Stimulated activated CD4-positive, alpha-beta T cell treated with anti-CD3 and anti-CD28 coated beads, Interleukin-15, amount 100 ng/mL, for 48 hours (primary cell): Measurements from ENCODE around the gene KIAA1614.
"Not testable (repeated sequence)": the region's sequence is repeated elsewhere in the genome, so short reads cannot be mapped to it uniquely, and the experiment has no call there.

Experiments used
- DNase-seq, 2 donors: peaks; one replicate each; pipeline ENCODE4 v3.0.0-alpha.2; 2020; ENCODE audit warnings: low read depth in 2 of 2

The KIAA1614 gene

DNA sequence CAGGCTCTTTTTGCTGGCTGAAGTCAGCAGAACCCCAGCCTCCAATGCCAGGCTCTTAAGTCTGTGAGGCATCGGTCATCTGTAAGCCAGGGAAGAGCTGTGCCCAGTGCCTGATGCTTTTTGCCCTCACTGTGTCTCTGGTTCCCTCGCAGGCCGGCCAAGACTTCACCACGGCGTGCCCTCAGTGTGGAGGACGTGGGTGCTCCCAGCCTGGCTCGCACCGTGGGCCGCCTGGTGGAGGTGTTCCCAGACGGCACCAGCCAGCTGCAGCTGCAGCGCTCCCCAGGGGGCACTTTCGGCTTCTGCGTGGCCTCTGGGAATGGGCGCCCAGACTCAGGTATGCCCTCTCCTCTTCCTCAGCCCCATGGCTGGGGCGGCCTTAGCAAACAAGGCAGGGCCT lies 32.5 kb downstream of the KIAA1614 start:
- no peak for DNase-seq

DNA sequence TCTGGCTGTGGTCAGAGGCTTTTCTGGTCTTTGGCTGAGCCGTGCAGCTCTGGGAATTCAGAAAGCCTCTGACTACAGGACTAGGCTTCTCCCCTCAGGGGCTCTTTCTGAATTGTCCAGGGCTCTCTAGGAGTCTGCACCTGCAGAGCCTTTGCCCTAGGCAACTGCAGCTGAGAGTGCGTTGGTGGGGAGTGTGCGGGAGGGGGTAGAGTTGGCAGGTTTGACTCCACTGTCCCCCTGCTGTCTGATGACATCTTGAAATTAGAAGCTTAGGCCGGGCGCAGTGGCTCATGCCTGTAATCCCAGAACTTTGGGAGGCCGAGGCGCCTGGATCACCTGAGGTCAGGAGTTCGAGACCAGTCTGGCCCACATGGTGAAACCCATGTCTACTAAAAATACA lies 32.9 kb downstream of the KIAA1614 start:
- DNase-seq = no peak

DNA sequence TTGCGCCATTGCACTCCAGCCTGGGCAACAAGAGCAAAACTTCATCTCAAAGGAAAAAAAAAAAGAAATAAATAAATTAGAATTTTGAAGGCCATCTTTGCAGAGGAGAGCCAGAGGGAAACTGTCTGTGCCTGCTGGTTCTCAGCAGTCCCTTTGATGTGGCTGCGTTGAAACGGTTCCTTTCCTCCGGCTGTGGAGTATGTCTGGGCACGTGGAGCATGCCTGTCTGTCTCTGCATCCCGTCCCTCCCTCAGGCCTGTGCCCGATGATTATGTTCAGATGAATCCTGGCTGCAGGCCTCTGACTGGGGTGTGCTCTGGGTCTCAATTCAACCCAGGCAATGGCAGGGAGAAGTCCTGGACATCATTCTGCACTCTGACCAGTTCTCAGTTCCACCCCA lies 33.4 kb downstream of the KIAA1614 start:
- no peak for DNase-seq

DNA sequence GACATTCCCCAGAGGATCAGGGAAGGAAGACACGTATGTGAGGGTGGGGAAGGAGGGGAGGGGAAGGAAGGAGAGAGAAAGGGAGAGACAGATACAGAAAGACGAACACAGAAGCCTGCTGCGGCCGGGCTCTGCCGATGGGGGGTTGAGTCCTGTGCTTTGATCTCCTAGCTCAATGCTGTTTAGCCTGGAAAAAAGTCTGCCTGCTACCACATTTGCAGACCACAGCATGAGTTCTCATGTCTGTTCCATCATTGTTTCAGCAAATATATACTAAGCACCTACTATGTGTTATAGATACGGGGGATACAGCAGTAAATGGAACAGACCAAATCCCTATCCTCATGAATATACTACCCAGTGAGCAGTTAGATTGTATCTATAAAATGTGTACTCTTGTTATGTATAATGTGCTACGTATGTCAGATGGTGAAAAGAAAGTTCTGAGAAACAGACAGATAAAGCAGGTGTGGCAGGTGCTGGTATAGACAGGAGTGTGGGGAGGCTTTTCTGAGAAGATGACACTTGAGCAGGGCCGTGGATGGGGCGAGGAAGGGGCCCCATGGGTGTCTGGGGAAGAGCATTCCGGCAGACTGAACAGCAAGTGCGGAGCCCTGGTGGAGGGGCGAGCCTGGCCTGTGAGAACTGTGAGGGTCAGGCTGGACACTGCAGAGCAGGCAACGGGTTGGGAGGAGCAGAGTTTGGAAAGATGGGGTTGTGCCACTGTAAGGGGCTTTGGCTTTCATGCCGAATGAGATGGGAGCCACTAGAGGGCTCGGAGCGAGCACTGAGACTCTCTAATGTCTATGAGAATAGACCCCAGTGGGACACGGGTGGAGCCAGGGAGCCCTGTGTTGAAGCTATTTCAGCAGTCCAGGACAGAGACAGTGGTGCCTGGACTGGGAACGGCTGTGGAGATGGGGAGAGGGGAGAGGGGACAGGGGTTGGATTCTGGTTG lies 34.1 kb downstream of the KIAA1614 start:
- DNase-seq = no peak

DNA sequence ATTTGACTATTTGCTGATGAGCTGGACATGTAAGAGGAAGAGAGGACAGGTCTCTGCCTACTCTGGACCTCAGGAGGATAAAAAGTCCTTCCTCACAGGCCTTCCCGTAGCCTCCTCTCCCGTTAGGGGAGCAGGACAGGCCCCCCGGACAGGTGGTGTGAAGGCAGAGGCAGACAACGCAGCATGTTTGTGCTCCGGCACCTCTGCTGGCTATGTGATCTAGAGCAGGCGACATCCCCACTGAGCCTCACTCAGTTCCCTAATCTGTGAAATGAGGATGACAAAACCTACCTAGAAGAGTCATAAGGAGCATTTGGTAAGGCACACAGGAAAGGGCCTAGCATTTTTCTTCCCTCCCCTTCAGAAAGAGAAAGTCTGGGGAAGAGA lies 34.8 kb downstream of the KIAA1614 start:
- no peak for DNase-seq

DNA sequence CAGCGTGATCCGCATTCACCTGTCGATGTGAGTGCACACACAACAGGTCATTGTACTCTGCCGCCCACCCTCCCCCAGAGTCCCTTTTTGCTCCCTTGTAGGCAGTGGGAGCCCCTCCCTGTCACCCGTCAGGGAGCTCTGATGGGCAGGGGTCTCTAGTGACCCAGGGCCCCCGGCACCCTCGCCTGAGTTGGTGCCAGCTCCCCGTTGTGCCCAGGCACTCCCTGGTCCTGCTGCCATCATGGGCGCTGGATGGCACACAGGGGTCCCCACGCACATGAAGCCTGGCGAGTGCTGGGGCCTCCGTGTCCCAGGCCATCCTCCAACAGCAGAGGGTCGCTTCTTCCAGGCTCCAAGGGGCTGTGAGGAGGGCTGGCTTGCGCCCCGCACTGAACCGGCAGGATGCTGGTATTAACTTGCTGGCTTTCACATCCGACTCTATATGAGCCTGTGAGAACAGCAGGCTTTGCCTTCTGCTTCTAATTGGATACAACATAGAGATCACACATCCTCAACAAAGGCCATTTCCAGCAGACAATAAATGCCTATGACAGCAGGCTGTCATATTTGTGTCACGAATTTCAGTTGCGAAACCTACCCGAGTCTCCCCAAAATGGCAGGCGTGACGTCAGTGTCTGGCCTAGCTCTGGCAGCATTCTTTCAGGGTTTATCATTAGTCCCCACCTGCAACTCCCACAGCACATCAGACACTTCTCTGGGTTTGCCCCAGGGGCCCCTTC lies 35.4 kb downstream of the KIAA1614 start:
- no peak for DNase-seq

DNA sequence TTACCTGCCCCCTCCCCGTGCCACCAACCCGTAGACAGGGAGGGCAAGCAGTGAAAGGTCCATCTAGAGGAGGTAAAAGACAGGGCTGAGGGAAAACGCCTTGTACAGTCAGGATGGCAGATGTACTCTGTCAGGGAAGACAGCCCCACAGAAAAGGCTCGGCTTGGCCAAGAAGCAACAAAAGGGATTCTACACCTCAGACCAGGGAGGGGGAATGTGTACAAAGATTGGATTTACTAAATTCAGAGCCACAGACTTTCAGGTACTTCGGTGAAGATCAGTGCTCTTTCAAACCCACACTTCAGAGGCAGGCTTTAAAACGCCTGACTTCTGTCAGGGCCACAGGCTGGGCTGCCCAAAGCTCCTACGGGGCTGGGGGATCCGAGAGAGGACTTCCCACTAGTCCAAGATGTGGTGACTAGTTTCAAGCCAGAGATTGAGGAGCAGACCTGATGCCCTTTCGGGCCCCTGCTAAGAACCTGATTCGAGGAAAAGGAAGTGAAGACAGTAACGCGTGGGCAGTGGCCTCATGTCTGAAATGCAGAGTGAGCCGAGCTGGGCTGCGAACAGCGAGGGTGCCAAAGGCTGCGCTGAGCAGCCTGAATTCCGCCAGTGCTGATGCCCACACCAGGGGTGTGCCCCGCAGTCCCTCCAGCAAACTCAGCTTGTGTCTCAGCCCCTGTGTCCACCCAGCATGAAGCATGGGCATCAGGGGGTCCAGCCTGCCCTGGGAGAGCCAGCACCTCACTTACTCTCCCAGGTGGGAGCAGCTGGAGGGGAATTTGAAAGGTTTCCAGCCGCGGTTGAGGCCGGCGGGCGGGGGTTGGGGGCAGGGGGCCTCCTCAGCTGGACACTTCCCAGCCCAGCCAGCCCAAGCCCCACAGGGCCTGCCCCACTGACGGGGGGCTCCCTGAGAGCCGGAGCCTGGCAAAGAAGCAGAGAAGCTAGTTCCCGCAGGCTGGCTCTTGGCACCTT lies 36.2 kb downstream of the KIAA1614 start:
- DNase-seq = no peak

DNA sequence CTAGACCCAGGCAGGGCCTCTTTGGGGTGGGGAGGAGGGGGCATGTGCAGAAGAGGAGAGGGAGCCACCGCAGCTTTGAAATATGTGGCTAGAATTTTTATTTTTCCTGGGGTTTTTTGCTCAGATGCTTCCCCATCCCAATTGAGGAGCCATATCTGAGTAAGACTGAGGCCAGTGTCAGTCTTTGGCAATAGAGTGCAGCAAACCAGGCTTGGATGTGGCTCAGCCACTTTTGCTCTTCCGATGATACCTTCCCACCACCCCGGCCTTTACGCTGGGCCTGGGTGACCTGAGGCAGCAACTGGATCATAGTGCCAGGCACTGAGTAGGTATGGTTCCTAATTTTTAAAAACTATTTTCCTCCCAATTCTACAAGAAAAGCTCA lies 36.9 kb downstream of the KIAA1614 start:
- no peak for DNase-seq

DNA sequence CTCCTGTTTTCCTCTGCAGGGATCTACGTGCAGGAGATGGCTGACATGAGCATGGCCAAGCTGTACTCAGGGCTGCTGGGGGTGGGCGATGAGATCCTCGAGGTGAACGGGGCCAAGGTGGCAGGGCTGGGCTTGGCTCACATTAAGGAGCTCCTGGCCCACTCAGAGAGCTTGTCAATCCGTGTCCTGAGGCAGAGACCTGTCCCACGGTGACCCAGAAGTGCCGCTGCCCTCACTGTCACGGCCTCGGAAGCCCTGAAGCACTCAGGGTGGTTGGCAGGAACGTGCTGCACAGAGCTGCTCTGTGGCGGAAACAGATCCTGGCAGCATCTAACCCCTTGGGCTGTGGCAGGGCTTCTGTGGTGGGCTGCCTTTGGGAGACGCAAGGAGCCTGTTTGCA lies 37.6 kb downstream of the KIAA1614 start:
- no peak for DNase-seq

DNA sequence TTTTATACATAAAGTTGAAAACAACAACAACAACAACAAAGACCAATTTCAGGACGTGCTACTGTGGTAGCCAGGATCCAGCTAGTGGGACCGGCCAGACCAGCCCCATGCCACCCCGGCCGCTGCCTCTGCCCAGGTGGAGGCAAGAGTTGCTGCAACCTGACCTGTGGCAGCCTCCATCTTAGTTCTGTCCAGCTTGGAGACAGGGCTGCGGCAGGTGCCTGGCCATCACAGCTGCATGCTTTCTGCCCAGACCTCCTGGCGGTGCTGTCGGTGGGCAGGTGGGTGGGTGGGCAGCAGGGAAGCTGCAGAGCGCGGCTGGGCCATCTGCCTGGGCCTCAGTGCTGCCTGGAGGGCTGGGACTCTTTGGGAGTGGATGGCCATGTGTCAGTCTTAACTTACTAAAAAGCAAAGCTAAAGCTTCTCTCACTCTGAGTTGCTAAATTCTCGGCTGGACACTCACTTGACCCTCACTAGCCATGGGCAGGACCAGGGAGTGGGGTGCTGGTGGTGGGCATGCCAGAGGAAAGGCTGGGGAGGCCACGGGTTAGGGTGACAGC lies 38.6 kb downstream of the KIAA1614 start:
- no peak for DNase-seq

DNA sequence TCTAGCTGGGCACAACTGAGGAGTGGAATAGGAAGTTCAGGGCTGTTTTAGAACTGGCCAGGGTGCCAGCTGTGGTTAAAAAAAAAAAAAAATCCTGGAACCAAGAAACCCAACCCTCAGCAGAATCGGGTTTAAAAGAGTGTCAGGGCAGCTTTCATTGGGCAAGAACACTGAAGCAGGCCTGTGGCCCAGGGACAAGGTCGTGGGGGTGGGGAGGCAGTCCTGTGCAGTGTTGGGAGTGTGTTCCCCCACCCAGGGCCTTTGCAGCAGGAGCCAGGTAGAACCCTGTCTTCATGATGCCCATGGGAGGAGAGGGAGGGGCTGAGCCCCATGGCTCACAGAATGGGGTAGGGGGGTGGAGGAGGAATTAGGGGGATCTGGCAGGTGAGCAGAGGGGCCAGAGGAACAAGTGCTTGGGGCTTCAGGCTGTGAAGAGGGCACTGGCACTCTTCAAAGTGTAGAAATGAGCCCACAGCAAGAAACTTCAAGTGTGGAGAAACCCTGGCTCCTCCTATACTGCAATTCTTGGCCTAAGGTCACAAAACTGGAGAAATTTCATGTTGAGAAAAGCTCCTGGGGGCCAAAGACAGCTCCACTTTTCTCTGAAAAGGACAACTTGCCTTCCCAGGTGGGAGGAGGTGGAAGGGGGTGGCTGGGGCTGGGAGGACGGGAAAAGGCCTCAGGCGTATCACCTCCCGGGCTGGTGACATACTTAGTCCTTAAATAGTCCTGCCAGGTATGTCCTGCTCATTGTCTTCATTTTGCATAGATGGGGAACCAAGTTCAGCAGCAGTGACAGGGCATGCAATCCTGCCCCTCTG lies 39.3 kb downstream of the KIAA1614 start:
- no peak for DNase-seq

DNA sequence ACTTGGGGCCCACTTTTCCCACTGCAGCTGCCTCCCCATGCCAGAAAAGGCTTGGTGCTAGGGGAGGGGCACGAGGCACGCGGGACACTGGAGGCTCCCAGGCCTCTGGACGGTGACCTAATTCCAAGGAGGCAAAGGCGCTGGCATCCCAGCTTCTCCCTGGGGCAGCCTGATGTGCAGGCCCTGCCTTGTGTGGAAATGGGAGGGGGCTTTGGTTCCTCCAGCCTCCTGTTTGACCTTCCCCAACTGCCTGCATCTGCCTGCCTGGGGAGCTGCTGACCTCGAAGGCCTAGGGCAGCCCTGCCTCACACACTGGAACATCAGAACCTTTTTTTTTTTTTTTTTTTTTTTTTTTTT lies 39.9 kb downstream of the KIAA1614 start:
- no peak for DNase-seq

DNA sequence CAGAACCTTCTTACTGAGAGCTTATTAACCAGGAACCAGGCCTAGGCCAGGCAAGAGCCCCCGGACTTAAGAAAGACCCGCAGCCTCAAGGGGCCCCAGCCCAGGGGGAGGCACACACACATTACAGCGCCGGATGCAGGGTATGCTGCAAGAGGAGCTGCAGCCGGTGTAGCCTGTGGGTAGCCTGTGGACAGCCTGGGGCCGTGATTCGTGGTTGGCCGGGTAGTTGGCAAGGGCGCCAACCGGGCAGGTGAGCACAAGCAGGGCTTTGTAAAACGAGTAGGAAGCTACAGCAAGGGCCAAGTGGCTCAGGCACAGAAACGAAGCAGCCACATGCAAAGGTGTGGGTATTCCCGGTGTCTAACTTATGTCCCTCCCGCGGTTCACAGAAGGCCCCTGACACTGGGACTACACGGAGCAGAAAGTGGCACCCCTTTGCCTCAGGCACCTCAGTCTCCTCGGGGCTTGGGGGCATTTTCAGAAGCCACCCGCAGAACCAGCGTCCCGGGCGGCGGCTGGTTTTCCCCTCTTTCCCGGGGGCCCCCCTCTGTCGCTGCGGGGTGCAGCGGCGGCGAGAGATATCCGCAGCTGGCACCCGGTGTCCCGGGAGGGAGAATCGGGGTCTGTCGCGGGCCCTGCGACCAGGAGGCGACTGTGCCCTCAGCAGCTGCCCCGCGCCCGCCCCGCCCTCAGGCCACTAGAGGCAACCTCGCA lies 40.8 kb downstream of the KIAA1614 start:
- no peak for DNase-seq

DNA sequence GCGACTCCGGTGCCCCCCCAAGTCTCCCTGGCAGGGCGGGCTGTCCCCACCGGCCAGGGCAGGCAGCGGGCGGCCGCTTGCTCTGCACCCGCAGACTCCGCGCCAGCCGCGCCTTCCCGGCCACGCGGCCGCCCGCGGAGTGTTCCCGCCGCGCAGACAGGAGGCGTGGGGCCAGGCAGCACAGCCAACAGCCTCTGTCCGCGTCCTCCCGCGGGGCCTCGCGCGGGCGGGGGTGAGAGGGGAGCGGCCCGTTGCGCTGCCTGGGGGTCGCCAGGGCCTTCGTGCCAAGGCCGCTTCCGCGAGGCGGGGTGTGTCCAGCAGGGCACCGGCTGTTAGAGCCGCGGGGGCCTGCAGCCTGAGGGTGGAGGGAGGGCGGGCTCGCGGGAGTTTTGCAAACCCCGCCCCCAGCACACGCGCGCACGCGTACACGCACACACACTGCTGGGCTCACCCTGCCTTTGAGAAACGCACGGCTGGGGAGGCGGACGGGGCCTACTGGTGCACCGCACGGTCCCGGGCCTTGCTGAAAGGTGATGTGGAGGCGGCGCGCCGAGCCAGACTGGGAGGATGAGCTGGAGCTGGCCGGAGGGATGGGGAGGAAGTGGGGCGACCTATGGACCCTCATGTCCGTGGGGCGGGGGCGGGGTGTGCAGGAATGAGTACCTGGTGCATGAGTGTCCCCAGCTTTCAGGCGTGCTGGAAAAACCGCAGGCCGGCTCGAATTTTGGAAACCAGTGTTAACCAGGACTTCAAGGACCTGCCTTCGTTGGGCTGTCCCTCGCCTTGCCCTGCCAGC lies 41.5 kb downstream of the KIAA1614 start:
- peak; percentile 40 to 54 for DNase-seq

DNA sequence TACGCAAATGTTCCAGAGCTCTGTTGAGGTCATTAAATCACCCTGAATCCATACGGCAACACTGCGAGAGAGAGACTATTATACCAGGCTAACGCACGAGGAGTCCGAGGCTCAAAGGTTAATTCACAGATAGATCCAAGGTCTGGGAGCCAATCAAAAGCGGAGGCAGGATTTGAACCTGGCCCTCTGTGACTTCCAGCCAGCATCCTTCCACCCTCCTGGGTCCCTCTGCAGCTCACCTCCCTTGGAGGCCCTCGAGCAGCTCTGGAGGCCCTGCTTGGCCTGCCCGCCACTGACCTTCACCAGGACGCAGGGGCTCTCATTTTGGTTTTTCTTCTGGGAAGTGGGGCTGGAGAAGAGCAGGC lies 42.1 kb downstream of the KIAA1614 start:
- no peak for DNase-seq

DNA sequence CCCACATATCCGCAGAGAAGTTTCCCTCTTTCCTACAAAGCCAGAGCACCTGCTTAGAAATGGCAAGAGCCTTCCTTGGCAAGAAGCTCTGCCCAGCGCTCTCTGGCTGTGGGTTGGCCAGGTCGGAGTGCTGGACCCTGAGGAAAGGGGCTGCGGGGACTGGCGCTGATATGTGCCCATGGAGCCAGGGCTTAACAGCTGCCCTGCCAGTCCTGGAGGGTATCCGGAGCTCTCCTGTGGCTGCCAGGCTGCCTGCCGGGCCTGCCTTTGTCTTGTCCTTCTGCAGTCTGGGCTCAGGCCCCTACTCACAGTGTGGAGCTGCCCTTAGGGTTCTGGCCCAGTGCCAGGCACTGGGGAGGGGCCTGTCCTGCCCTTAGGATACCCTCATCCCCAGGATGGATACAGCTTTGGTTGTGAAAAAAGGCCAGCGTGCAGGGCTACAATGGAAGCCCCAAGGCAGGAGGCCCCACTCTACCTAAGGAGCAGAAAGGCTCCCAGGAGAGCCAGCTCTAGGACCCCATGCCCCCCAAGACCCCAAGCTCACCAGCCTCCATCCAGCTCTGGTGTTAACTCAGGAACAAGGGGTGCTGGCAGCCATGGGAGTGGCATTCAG lies 43.4 kb downstream of the KIAA1614 start:
- DNase-seq = no peak

DNA sequence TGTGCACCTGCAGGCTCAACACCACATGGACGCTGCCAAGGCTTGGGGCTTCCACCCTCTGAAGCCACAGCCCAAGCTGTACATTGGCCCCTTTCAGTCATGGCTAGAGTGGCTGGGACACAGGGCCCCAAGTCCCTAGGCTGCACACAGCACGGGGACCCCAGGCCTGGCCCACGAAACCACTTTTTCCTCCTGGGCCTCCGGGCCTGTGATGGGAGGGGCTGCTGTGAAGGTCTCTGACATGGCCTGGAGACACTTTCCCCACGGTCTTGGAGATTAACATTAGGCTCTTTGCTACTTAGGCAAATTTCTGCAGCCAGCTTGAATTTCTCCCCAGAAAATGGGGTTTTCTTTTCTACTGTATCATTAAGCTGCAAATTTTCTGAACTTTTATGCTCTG lies 46.9 kb downstream of the KIAA1614 start:
- not testable (repeated sequence) for DNase-seq

DNA sequence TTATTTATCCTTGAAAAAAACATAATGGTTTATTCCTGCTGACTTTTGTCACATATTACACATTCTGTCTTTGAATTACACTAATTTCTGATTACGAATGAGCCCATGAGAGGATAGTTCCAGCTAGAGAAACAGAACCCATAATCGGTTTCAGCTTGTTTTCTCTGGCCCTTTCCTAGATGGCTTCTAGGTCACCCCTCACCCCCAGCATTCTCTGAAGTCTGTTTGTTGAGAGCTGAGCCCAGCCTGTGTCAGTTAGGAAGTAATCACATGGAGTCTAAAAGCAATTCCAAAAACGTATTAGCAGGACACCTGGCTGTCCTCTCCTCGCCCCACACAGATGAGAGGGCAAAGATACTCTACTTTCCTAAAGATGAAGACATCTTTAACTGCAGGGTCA lies 48.9 kb downstream of the KIAA1614 start:
- DNase-seq = no peak

DNA sequence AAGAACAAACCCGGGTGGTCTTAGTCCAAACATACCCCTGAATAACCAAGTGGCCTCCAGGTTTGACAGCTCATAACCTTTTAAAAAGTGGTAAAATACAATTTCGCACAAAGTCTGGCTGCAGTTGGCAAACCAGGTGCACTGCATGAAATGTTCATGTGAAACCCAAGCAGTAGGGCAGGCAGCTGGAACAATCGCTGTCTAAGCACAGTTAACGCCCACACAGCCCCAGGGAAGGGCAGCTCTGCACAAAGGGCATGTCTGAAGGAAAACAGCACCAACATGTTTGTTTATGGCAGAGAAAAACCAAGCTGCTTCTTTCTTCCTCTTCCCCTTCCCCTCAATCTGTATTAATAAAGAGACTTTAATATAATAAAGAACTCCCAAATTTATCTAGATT lies 49.5 kb downstream of the KIAA1614 start:
- no peak for DNase-seq
